B cell (primary cell): ENCODE data around the gene THBD. TPM values are rescaled to one million over a fixed set of nuclear protein-coding genes. Genes with fewer than 3 reads are reported as not detected.

Source experiments
- ATAC-seq: fragments of 200-7000 bp; cut with Tn5 transposase; one replicate; pipeline ENCODE4 v1.10.0; 2021; ENCODE audit warnings: low read depth, mild to moderate bottlenecking, moderate number of reproducible peaks, moderate library complexity
- CTCF ChIA-PET: fragments of 350-600 bp; sonication (Branson Sonifier 250); formaldehyde crosslinking; loops from one replicate; lab custom pipeline; 2021; ENCODE audit warnings: antibody characterized with exemption, inconsistent platforms; lab: Charles Lee
- POLR2A ChIA-PET: fragments of 350-600 bp; sonication (Branson Sonifier 250); formaldehyde crosslinking; loops from one replicate; lab custom pipeline; 2021; ENCODE audit warnings: antibody characterized with exemption; lab: Charles Lee
- DNase-seq: peaks from one replicate; pipeline ENCODE4 v3.0.0; 2013
- H2AFZ ChIP-seq: 2 replicates; pipeline ENCODE4 v1.6.1; 2012; ENCODE audit warnings: mild to moderate bottlenecking, low read depth, low read length; ENCODE audit not compliant: insufficient read depth, poor library complexity, severe bottlenecking
- H3K27ac ChIP-seq, 2 donors: 1 replicate in 1 of 2; 2 replicates in 1 of 2; pipeline ENCODE4 v1.5.1; 2012 to 2013; ENCODE audit warnings: low read length in 2 of 2, mild to moderate bottlenecking in 2 of 2, moderate library complexity in 1 of 2
- H3K27me3 ChIP-seq, 4 experiments: fragments of 200-600 bp in 1 of 4; sonication (generic) in 1 of 4; replicated peaks in 1 of 4; 1 replicate in 2 of 4; 2 replicates in 2 of 4; pipeline versions ENCODE4 v1.6.1 to v1.7.0; 2013 to 2016; ENCODE audit warnings: low read length in 3 of 4, mild to moderate bottlenecking in 2 of 4, mixed read lengths in 1 of 4, moderate library complexity in 1 of 4; ENCODE audit not compliant: insufficient read depth in 4 of 4, control insufficient read depth in 3 of 4; ENCODE audit errors: control extremely low read depth in 1 of 4
- H3K36me3 ChIP-seq, 2 experiments: replicated peaks in 1 of 2; 1 replicate in 1 of 2; 2 replicates in 1 of 2; pipeline versions ENCODE4 v1.6.1 to v1.7.1; 2013; ENCODE audit warnings: low read length in 1 of 2; ENCODE audit not compliant: insufficient read depth in 2 of 2, control insufficient read depth in 1 of 2; ENCODE audit errors: control extremely low read depth in 1 of 2, extremely low read depth in 1 of 2
- H3K4me1 ChIP-seq, 2 donors: fragments of 200-600 bp in 1 of 2; sonication (generic) in 1 of 2; 1 replicate in 1 of 2; 2 replicates in 1 of 2; pipeline versions ENCODE4 v1.5.1 to v1.6.1; 2013 to 2017; ENCODE audit warnings: low read length in 2 of 2; ENCODE audit not compliant: control insufficient read depth in 2 of 2, insufficient read depth in 2 of 2
- H3K4me2 ChIP-seq: replicated peaks from 2 replicates; pipeline ENCODE3; 2012; ENCODE audit warnings: mild to moderate bottlenecking, low read depth, low read length; ENCODE audit not compliant: poor library complexity, severe bottlenecking
- H3K4me3 ChIP-seq, 5 experiments: fragments of 200-600 bp in 1 of 5; sonication (generic) in 1 of 5; 1 replicate in 3 of 5; 2 replicates in 2 of 5; pipeline versions ENCODE4 v1.5.1 to v1.7.0; 2011 to 2016; ENCODE audit warnings: low read length in 4 of 5, mild to moderate bottlenecking in 4 of 5, low read depth in 2 of 5, control low read depth in 1 of 5, moderate library complexity in 1 of 5; ENCODE audit not compliant: insufficient read depth in 1 of 5; ENCODE audit errors: control extremely low read depth in 1 of 5, extremely low read depth in 1 of 5
- H3K79me2 ChIP-seq: fragments of 200-600 bp; sonication (generic); one replicate; pipeline ENCODE4 v1.6.0; 2016; ENCODE audit warnings: low read length; ENCODE audit not compliant: control insufficient read depth, insufficient read depth
- H3K9ac ChIP-seq: fragments of 200-600 bp; sonication (generic); 2 replicates; pipeline ENCODE4 v1.6.1; 2017; ENCODE audit warnings: mild to moderate bottlenecking, low read length, moderate library complexity
- H3K9me3 ChIP-seq, 3 donors: one replicate each; pipeline versions ENCODE4 v1.6.1 to v1.7.1; 2013; ENCODE audit warnings: low read length in 2 of 3; ENCODE audit not compliant: control insufficient read depth in 2 of 3, insufficient read depth in 1 of 3; ENCODE audit errors: control extremely low read depth in 1 of 3
- H4K20me1 ChIP-seq: 2 replicates; pipeline ENCODE4 v1.6.0; 2012; ENCODE audit warnings: mild to moderate bottlenecking, low read length; ENCODE audit not compliant: insufficient read depth, control insufficient read depth, poor library complexity, severe bottlenecking
- H3K27ac Mint-ChIP-seq: one replicate; pipeline ENCODE4 v1.8.0; 2021; ENCODE audit warnings: mixed read lengths
- H3K27me3 Mint-ChIP-seq: one replicate; pipeline ENCODE4 v1.8.0; 2021; ENCODE audit warnings: mixed read lengths
- H3K4me1 Mint-ChIP-seq: one replicate; pipeline ENCODE4 v1.8.0; 2021; ENCODE audit warnings: mixed read lengths
- H3K4me3 Mint-ChIP-seq: one replicate; pipeline ENCODE4 v1.8.0; 2021; ENCODE audit warnings: mixed read lengths
- H3K9me3 Mint-ChIP-seq: one replicate; pipeline ENCODE4 v1.8.0; 2022; ENCODE audit warnings: mixed read lengths; ENCODE audit not compliant: insufficient read depth
- CTCF ChIP-seq: fragments of 200-600 bp; IDR thresholded peaks from one replicate; pipeline ENCODE4 v1.8.0; 2022; ENCODE audit warnings: antibody characterized with exemption, mild to moderate bottlenecking
- EZH2 ChIP-seq: IDR thresholded peaks from 2 replicates; pipeline ENCODE4 v1.6.1; 2012; ENCODE audit warnings: borderline replicate concordance, low read depth, mild to moderate bottlenecking, moderate library complexity, low read length; ENCODE audit not compliant: insufficient read depth, poor library complexity, severe bottlenecking
- WGBS: methylation state at CpG from one replicate; pipeline ENCODE4 v1.1.5; 2013; ENCODE audit warnings: missing lambda C conversion rate; ENCODE audit not compliant: insufficient coverage; 5-methylcytosine and 5-hydroxymethylcytosine counted together
- intact Hi-C: fragments of 100-400 bp; cut with micrococcal nuclease; formaldehyde crosslinking; loops from one replicate; pipeline ENCODE4 v1.10.0; 2022
- polyA plus RNA-seq: library from polyadenylated mRNA; depleted of rRNA; stranded (reverse); fragments of >200 nt; gene quantifications from 2 replicates; pipeline ENCODE4 v1.2.3, GENCODE V29; 2012
- total RNA-seq, 2 donors: library from RNA; stranded (reverse); fragments of 120-200 nt in 1 of 2; gene quantifications; 1 replicate in 1 of 2; 2 replicates in 1 of 2; pipeline versions ENCODE4 v1.2.3 to v1.2.4, GENCODE V29; 2013 to 2022

THBD gene
- total and polyA plus RNA-seq, 2 donors (not counting 1 experiment from before 2014, with no cell fraction given) = 0.78 TPM; not detected in 1

GRCh38 chr20:23085436-23086055 is 36.1 kb upstream of the THBD start:
- H3K9me3 ChIP-seq = peaks cover 0 to 5% (median 0%) of the 10 kb centered on the region in 3 donors
- H3K27me3 ChIP-seq = peaks cover 0 to 2% (median 0%) of the 10 kb centered on the region in 4 experiments
- Mint-ChIP-seq H3K27ac (no peak overlapping the region), H3K4me3 (no peak overlapping the region), H3K27me3 (no peaks in the 10 kb centered on the region), H3K4me1 (no peaks in the 10 kb centered on the region), H3K9me3 (no peaks in the 10 kb centered on the region)
- ChIA-PET CTCF (no interaction called here), POLR2A (no interaction called here)
- DNase-seq (no peak), ATAC-seq (no peak)
- no peaks in the 10 kb centered on the region for H3K79me2 ChIP-seq
- peaks cover 0 to 8% of the 10 kb centered on the region in 2 donors for H3K4me1 ChIP-seq
- TF ChIP-seq CTCF (no peak), EZH2 (no peak)
- no peaks in the 10 kb centered on the region for H4K20me1 ChIP-seq
- H3K27ac ChIP-seq = no peak overlapping the region
- H2AFZ ChIP-seq = no peak overlapping the region
- intact Hi-C loops = no loop called here
- peak overlapping the region in 1 of 5 experiments; percentile 16 for H3K4me3 ChIP-seq
- WGBS = 80% methylated on average over 23 of the region's 23 CpGs
- no peaks in the 10 kb centered on the region for H3K36me3 ChIP-seq
- H3K4me2 ChIP-seq = no peak overlapping the region
- no peak overlapping the region for H3K9ac ChIP-seq

GRCh38 chr20:23084845-23085365 is 35.4 kb upstream of the THBD start:
- H3K27ac ChIP-seq = no peak overlapping the region
- Mint-ChIP-seq H3K27me3 (no peaks in the 10 kb centered on the region), H3K9me3 (no peaks in the 10 kb centered on the region), H3K4me3 (no peak overlapping the region), H3K4me1 (no peaks in the 10 kb centered on the region), H3K27ac (no peak overlapping the region)
- WGBS = 91% methylated on average over 24 of the region's 24 CpGs
- TF ChIP-seq CTCF (no peak), EZH2 (no peak)
- no peak overlapping the region for H3K4me3 ChIP-seq
- DNase-seq (peak; percentile 4), ATAC-seq (no peak)
- peaks cover 0 to 2% (median 0%) of the 10 kb centered on the region in 4 experiments for H3K27me3 ChIP-seq
- no peak overlapping the region for H3K4me2 ChIP-seq
- peaks cover 0 to 8% of the 10 kb centered on the region in 2 donors for H3K4me1 ChIP-seq
- intact Hi-C loops = no loop called here
- POLR2A ChIA-PET = no interaction called here
- H3K9me3 ChIP-seq = peaks cover 0 to 5% (median 0%) of the 10 kb centered on the region in 3 donors
- no peak overlapping the region for H3K9ac ChIP-seq
- H3K79me2 ChIP-seq = no peaks in the 10 kb centered on the region
- no peaks in the 10 kb centered on the region for H4K20me1 ChIP-seq
- H3K36me3 ChIP-seq = no peaks in the 10 kb centered on the region
- CTCF ChIA-PET = no interaction called here
- H2AFZ ChIP-seq = no peak overlapping the region
